Measurements from ENCODE around the gene SIPA1L3. TPM values are rescaled to one million over a fixed set of nuclear protein-coding genes. Genes with fewer than 3 reads are reported as not detected.

Gene SIPA1L3
- total RNA-seq, 1 donor from 2014 or later = 26.9 TPM

DNA sequence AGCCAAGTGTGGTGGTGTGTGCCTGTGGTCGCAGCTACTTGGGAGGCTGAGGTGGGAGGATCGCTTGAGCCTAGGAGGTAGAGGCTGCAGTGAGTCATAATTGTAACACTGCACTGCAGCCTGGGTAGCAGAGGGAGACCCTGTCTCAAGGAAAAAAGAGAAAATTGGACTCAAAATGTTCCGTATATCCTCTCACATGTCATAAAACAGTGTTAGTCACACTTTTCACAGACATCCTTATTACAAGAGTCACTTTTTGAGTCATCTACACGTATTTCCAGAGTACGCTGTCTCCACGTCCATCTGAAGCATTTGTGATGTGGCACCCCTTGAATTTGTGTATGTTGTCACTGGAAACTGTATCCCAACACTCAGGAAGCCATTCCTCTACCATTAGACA is 133.0 kb downstream of the SIPA1L3 start:
- H3K27me3 Mint-ChIP-seq (ENCODE audit: low read depth, unreplicated experiment) = no peaks in the 10 kb centered on the region
- TF ChIP-seq, protein P1, sequence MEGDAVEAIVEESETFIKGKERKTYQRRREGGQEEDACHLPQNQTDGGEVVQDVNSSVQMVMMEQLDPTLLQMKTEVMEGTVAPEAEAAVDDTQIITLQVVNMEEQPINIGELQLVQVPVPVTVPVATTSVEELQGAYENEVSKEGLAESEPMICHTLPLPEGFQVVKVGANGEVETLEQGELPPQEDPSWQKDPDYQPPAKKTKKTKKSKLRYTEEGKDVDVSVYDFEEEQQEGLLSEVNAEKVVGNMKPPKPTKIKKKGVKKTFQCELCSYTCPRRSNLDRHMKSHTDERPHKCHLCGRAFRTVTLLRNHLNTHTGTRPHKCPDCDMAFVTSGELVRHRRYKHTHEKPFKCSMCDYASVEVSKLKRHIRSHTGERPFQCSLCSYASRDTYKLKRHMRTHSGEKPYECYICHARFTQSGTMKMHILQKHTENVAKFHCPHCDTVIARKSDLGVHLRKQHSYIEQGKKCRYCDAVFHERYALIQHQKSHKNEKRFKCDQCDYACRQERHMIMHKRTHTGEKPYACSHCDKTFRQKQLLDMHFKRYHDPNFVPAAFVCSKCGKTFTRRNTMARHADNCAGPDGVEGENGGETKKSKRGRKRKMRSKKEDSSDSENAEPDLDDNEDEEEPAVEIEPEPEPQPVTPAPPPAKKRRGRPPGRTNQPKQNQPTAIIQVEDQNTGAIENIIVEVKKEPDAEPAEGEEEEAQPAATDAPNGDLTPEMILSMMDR (IDR thresholded peaks at IDR 0.05; ENCODE audit: insufficient read depth, low read depth, low read length) = no peak
- no peak for TF ChIP-seq EZH2 (IDR thresholded peaks at IDR 0.05; ENCODE audit: insufficient read depth, low read length)
- H3K27ac Mint-ChIP-seq (ENCODE audit: unreplicated experiment) = peak overlapping the region; percentile 87
- no peaks in the 10 kb centered on the region for H3K27me3 ChIP-seq (ENCODE audit: insufficient read depth, low read length)
- FAIRE-seq (peak; percentile 76), DNase-seq (ENCODE audit: low read depth) (peak; percentile 94)
- H3K4me1 ChIP-seq (ENCODE audit: insufficient read depth, low read length) = peaks cover 28% of the 10 kb centered on the region
- peaks cover 11% of the 10 kb centered on the region for H3K36me3 Mint-ChIP-seq (ENCODE audit: low read depth, unreplicated experiment)
- peaks cover 14% of the 10 kb centered on the region for H3K4me1 Mint-ChIP-seq (ENCODE audit: low read depth, unreplicated experiment)
- H3K36me3 ChIP-seq (ENCODE audit: insufficient read depth, low read length) = no peaks in the 10 kb centered on the region
- H3K9me3 Mint-ChIP-seq (ENCODE audit: unreplicated experiment) = peaks cover 8% of the 10 kb centered on the region
- H3K4me3 Mint-ChIP-seq (ENCODE audit: unreplicated experiment) = no peak overlapping the region
- H3K27ac ChIP-seq (ENCODE audit: low read depth, low read length) = peak overlapping the region; percentile 90
- H3K9me3 ChIP-seq (ENCODE audit: insufficient read depth, low read depth, low read length) = no peaks in the 10 kb centered on the region
- no peak overlapping the region for H2AFZ ChIP-seq (ENCODE audit: low read depth, low read length)
- H3K9ac ChIP-seq (ENCODE audit: low read length) = peak overlapping the region; percentile 75
- no peak overlapping the region for H3K4me3 ChIP-seq (ENCODE audit: insufficient read depth, low read depth, low read length)
- H4K20me1 ChIP-seq (ENCODE audit: insufficient read depth, low read length) = no peaks in the 10 kb centered on the region
- no peak overlapping the region for H3K4me2 ChIP-seq (ENCODE audit: low read length)
- peaks cover 38% of the 10 kb centered on the region for H3K79me2 ChIP-seq (ENCODE audit: insufficient read depth, low read length)

DNA sequence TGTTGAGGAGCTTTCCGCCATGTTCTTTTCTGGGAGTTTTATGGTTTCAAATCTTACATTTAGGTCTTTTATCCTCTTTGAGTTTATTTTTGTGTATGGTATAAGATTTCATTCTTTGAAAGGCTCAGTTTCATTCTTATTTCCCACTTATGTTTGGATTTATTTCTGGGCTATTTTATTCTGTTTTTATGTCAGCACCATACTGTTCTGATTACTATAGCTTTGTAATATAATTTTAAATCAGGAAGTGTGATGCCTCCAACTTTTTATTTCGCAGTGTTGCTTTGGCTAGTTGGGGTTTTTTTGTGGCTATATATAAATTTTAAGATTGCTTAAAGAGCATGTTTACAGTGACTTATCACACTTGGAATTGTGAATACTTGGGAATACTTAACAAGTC is 135.1 kb downstream of the SIPA1L3 start:
- peaks cover 50% of the 10 kb centered on the region for H3K79me2 ChIP-seq (ENCODE audit: insufficient read depth, low read length)
- peak overlapping the region; percentile 18 for H3K27ac Mint-ChIP-seq (ENCODE audit: unreplicated experiment)

DNA sequence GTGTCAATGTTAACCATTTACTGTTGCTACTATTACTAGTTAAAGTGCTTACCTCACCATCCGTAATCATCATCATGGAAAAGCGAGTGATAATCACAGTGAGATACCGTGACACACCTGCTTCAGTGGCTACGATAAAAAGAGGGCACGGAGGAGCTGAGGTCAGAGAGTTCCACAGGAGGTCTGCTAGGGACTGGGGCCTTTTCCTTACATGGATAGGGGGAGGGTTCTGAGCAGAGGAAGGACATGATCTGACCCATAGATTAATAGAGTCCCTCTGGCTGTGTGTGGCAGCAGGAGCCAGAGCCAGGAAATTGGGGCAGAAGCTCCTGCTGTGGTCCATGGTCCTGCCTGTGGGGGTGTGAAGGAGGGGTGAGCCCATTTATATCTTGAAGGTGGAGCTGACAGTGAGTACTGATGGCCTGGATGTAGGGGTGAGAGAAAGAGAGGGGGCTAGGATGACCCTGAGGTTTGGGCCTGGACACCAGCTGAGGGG is 136.7 kb downstream of the SIPA1L3 start:
- no peak overlapping the region for H3K27ac Mint-ChIP-seq (ENCODE audit: unreplicated experiment)
- Histone ChIP-seq H3K4me1 (ENCODE audit: insufficient read depth, low read length) (peaks cover 25% of the 10 kb centered on the region), H3K4me2 (ENCODE audit: low read length) (no peak overlapping the region), H3K9me3 (ENCODE audit: insufficient read depth, low read depth, low read length) (no peaks in the 10 kb centered on the region), H4K20me1 (ENCODE audit: insufficient read depth, low read length) (no peaks in the 10 kb centered on the region), H3K36me3 (ENCODE audit: insufficient read depth, low read length) (no peaks in the 10 kb centered on the region), H3K9ac (ENCODE audit: low read length) (peak overlapping the region; percentile 76), H3K27me3 (ENCODE audit: insufficient read depth, low read length) (no peaks in the 10 kb centered on the region), H3K79me2 (ENCODE audit: insufficient read depth, low read length) (peaks cover 52% of the 10 kb centered on the region), H3K4me3 (ENCODE audit: insufficient read depth, low read depth, low read length) (no peak overlapping the region), H3K27ac (ENCODE audit: low read depth, low read length) (peak overlapping the region; percentile 85), H2AFZ (ENCODE audit: low read depth, low read length) (no peak overlapping the region)
- H3K36me3 Mint-ChIP-seq (ENCODE audit: low read depth, unreplicated experiment) = peaks cover 8% of the 10 kb centered on the region
- no peak for FAIRE-seq
- no peak for TF ChIP-seq EZH2 (IDR thresholded peaks at IDR 0.05; ENCODE audit: insufficient read depth, low read length)
- TF ChIP-seq, protein P1 (IDR thresholded peaks at IDR 0.05; ENCODE audit: insufficient read depth, low read depth, low read length) = no peak
- DNase-seq (ENCODE audit: low read depth) = no peak
- H3K9me3 Mint-ChIP-seq (ENCODE audit: unreplicated experiment) = peaks cover 6% of the 10 kb centered on the region
- H3K27me3 Mint-ChIP-seq (ENCODE audit: low read depth, unreplicated experiment) = no peaks in the 10 kb centered on the region
- no peak overlapping the region for H3K4me3 Mint-ChIP-seq (ENCODE audit: unreplicated experiment)
- H3K4me1 Mint-ChIP-seq (ENCODE audit: low read depth, unreplicated experiment) = peaks cover 6% of the 10 kb centered on the region

More for the DNA sequence above, 135.1 kb downstream of the SIPA1L3 start:
- Histone ChIP-seq H3K27me3 (ENCODE audit: insufficient read depth, low read length) (no peaks in the 10 kb centered on the region), H3K4me2 (ENCODE audit: low read length) (no peak overlapping the region), H3K27ac (ENCODE audit: low read depth, low read length) (no peak overlapping the region), H3K9me3 (ENCODE audit: insufficient read depth, low read depth, low read length) (no peaks in the 10 kb centered on the region), H3K36me3 (ENCODE audit: insufficient read depth, low read length) (no peaks in the 10 kb centered on the region), H4K20me1 (ENCODE audit: insufficient read depth, low read length) (no peaks in the 10 kb centered on the region), H3K4me3 (ENCODE audit: insufficient read depth, low read depth, low read length) (no peak overlapping the region), H2AFZ (ENCODE audit: low read depth, low read length) (no peak overlapping the region), H3K4me1 (ENCODE audit: insufficient read depth, low read length) (peaks cover 12% of the 10 kb centered on the region), H3K9ac (ENCODE audit: low read length) (no peak overlapping the region)
- TF ChIP-seq EZH2 (IDR thresholded peaks at IDR 0.05; ENCODE audit: insufficient read depth, low read length) = no peak
- TF ChIP-seq, protein P1 (IDR thresholded peaks at IDR 0.05; ENCODE audit: insufficient read depth, low read depth, low read length) = no peak
- Mint-ChIP-seq H3K4me3 (ENCODE audit: unreplicated experiment) (no peak overlapping the region), H3K27me3 (ENCODE audit: low read depth, unreplicated experiment) (no peaks in the 10 kb centered on the region), H3K4me1 (ENCODE audit: low read depth, unreplicated experiment) (peaks cover 6% of the 10 kb centered on the region), H3K36me3 (ENCODE audit: low read depth, unreplicated experiment) (peaks cover 11% of the 10 kb centered on the region), H3K9me3 (ENCODE audit: unreplicated experiment) (peaks cover 6% of the 10 kb centered on the region)
- DNase-seq (ENCODE audit: low read depth) = no peak
- no peak for FAIRE-seq
